HepG2 (cell line): ENCODE measurements around the gene TRAPPC1. TPM values are rescaled to one million over a fixed set of nuclear protein-coding genes. Genes with fewer than 3 reads are reported as not detected.
A peak's percentile ranks its signal among the peaks of the same experiment; 100 is the strongest.

ENCODE experiments used
- ASH2L ChIP-seq: fragments of 300-600, 200-600 bp; sonication (generic); IDR thresholded peaks from 2 replicates; pipeline ENCODE4 v1.7.0; 2017; ENCODE audit warnings: low read depth, mild to moderate bottlenecking, moderate library complexity, mixed read lengths, low read length; ENCODE audit not compliant: insufficient read length
- CEBPG ChIP-seq: IDR thresholded peaks from 2 replicates; pipeline ENCODE4 v1.6.1; 2016
- CTCF ChIP-seq: sonication (generic); formaldehyde crosslinking; IDR thresholded peaks from 2 replicates; pipeline ENCODE4 v1.5.0; 2020; ENCODE audit warnings: mild to moderate bottlenecking, missing genetic modification reagents, moderate library complexity
- DDIT3 ChIP-seq: sonication (generic); formaldehyde crosslinking; IDR thresholded peaks from 2 replicates; pipeline ENCODE4 v1.4.0; 2020; ENCODE audit warnings: mild to moderate bottlenecking, missing genetic modification reagents
- FOXO1 ChIP-seq: sonication (generic); formaldehyde crosslinking; IDR thresholded peaks from 2 replicates; pipeline ENCODE4 v1.4.0; 2020; ENCODE audit warnings: missing genetic modification reagents
- GABPA ChIP-seq, 2 experiments: IDR thresholded peaks; 2 replicates each; pipeline ENCODE4 v1.6.1; 2011 to 2016; ENCODE audit warnings: low read depth in 2 of 2, low read length in 1 of 2, missing biosample characterization in 1 of 2, missing genetic modification characterization in 1 of 2
- JUN ChIP-seq: sonication (generic); formaldehyde crosslinking; IDR thresholded peaks from 2 replicates; pipeline ENCODE4 v1.4.0; 2020; ENCODE audit warnings: mild to moderate bottlenecking, missing genetic modification reagents
- MYNN ChIP-seq: sonication (generic); formaldehyde crosslinking; IDR thresholded peaks from 2 replicates; pipeline ENCODE4 v1.4.0; 2020; ENCODE audit warnings: mild to moderate bottlenecking, low read depth, missing genetic modification reagents
- NR2F6 ChIP-seq, 2 experiments: IDR thresholded peaks; 2 replicates each; pipeline ENCODE4 v1.6.1; 2016; ENCODE audit warnings: antibody characterized with exemption in 1 of 2, mild to moderate bottlenecking in 1 of 2
- PAXIP1 ChIP-seq: sonication (generic); formaldehyde crosslinking; conservative IDR thresholded peaks from 2 replicates; pipeline ENCODE4 v1.4.0; 2020; ENCODE audit warnings: mild to moderate bottlenecking, missing genetic modification reagents, moderate library complexity
- POGZ ChIP-seq: sonication (generic); formaldehyde crosslinking; IDR thresholded peaks from 2 replicates; pipeline ENCODE4 v1.4.0; 2020; ENCODE audit warnings: mild to moderate bottlenecking, missing genetic modification reagents
- PRDM10 ChIP-seq: sonication (generic); formaldehyde crosslinking; IDR thresholded peaks from 2 replicates; pipeline ENCODE4 v1.4.0; 2020; ENCODE audit warnings: low read depth, missing genetic modification reagents
- SALL1 ChIP-seq: sonication (generic); formaldehyde crosslinking; IDR thresholded peaks from 2 replicates; pipeline ENCODE4 v1.8.0; 2022; ENCODE audit warnings: mild to moderate bottlenecking, missing genetic modification reagents
- SIN3A ChIP-seq: IDR thresholded peaks from 2 replicates; pipeline ENCODE4 v1.6.1; 2011; ENCODE audit warnings: low read depth, mild to moderate bottlenecking, control low read depth, low read length, borderline replicate concordance
- TAF1 ChIP-seq: sonication (generic); formaldehyde crosslinking; IDR thresholded peaks from 2 replicates; pipeline ENCODE4 v1.4.0; 2020; ENCODE audit warnings: missing genetic modification reagents
- YY1 ChIP-seq: IDR thresholded peaks from 2 replicates; pipeline ENCODE4 v1.6.1; 2011; ENCODE audit warnings: low read length, low read depth, moderate library complexity, mild to moderate bottlenecking; ENCODE audit not compliant: insufficient read depth, insufficient replicate concordance
- ZFP36L2 ChIP-seq: sonication (generic); formaldehyde crosslinking; IDR thresholded peaks from 2 replicates; pipeline ENCODE4 v1.4.0; 2020; ENCODE audit warnings: missing genetic modification reagents
- ZNF674 ChIP-seq: sonication (generic); formaldehyde crosslinking; IDR thresholded peaks from 2 replicates; pipeline ENCODE4 v1.5.0; 2020; ENCODE audit warnings: low read depth, mild to moderate bottlenecking, missing genetic modification reagents
- polyA plus RNA-seq, 8 experiments: library from polyadenylated mRNA; depleted of rRNA in 3 of 8; stranded (reverse) in 7 of 8; unstranded in 1 of 8; fragments of >200 nt; fragmentation: Illumina TruSeq in 4 of 8; extraction: Trizol in 4 of 8; gene quantifications; 2 replicates each; pipeline versions ENCODE4 v1.2.1 to v1.2.3, GENCODE V29; 2011 to 2016; ENCODE audit warnings: low read depth in 4 of 8, missing spikeins in 1 of 8, mixed read lengths in 1 of 8; ENCODE audit not compliant: insufficient read depth in 1 of 8
- total RNA-seq, 5 experiments: library from RNA; depleted of rRNA; stranded (reverse); fragments of >200 nt; fragmentation: Illumina TruSeq; extraction: Trizol; gene quantifications; 2 replicates each; pipeline ENCODE4 v1.2.3, GENCODE V29; 2016; ENCODE audit warnings: low read depth in 1 of 5

TRAPPC1 gene
- total and polyA plus RNA-seq, 2 of the 13 experiments (the other 11 are each of a cell fraction or from before 2014, with no cell fraction given): 28.1 to 44.9 TPM

GRCh38 chr17:7887482-7888183, 44.1 kb downstream of the TRAPPC1 start (continued):
- TF ChIP-seq PRDM10 (CRISPR knock-in tag) (peak; percentile 78; the same call in 1 of the 2 replicates), YY1 (peak; percentile 22), TAF1 (CRISPR knock-in tag) (peak; percentile 64), SIN3A (peak; percentile 50; the same call in 1 of the 2 replicates), ASH2L (peak; percentile 59), DDIT3 (CRISPR knock-in tag) (no peak), PAXIP1 (CRISPR knock-in tag) (peak; percentile 55), CEBPG (CRISPR knock-in tag) (no peak), ZFP36L2 (CRISPR knock-in tag) (no peak), GABPA (IDR thresholded peaks at IDR 0.05; ENCODE audit: low read depth, low read length) (no peak), GABPA (CRISPR knock-in tag; IDR thresholded peaks at IDR 0.05; ENCODE audit: low read depth) (no peak), CTCF (CRISPR knock-in tag) (peak; percentile 19), JUN (CRISPR knock-in tag) (no peak), SALL1 (CRISPR knock-in tag) (peak; percentile 73), NR2F6 (IDR thresholded peaks at IDR 0.05) (no peak), NR2F6 (CRISPR knock-in tag; IDR thresholded peaks at IDR 0.05) (peak; percentile 56; the same call in 1 of the 2 replicates), ZNF674 (CRISPR knock-in tag) (no peak), POGZ (CRISPR knock-in tag) (0 out of 2 replicates have a peak, but pooled peaks have one; percentile 27), FOXO1 (CRISPR knock-in tag) (peak; percentile 57), MYNN (0 out of 2 replicates have a peak, but pooled peaks have one; percentile 52)
